DMS53 treated with DMSO at 0.1 percent for 48 hours (cell line): Measurements from ENCODE around the gene CXADR.
"Not testable (repeated sequence)": the region's sequence is repeated elsewhere in the genome, so short reads cannot be mapped to it uniquely, and the experiment has no call there.

ENCODE experiments used
- DNase-seq: peaks from one replicate; lab custom pipeline; 2025; ENCODE audit not compliant: unreplicated experiment; lab: John Stamatoyannopoulos, UW

The CXADR gene

GRCh38 chr21:17501107-17502006, 11.5 kb upstream of the CXADR start:
- peak; percentile 30 for DNase-seq

- not testable (repeated sequence) for DNase-seq
Observed at GRCh38 chr21:17502985-17503384, 9.9 kb upstream of the CXADR start.

GRCh38 chr21:17506951-17507350, 5.9 kb upstream of the CXADR start:
- no peak for DNase-seq

DNA sequence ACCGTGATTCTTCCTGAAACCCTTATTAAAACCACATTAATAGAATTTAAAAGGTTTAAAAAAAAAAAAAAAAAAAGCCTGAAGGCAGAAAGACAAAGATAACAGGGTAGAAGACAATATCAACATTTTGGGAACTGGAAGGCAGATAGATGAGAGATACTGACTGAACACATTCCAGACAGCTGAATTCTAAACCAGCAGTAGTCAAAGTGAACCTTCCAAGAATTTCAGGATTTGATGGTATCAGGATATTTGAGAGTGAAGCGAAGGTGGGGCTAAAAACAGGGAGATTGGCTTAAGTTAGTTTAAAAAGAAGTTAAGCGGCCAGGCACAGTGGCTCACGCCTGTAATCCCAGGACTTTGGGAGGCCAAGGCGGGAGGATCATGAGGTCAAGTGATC, 5.3 kb upstream of the CXADR start:
- no peak for DNase-seq

DNA sequence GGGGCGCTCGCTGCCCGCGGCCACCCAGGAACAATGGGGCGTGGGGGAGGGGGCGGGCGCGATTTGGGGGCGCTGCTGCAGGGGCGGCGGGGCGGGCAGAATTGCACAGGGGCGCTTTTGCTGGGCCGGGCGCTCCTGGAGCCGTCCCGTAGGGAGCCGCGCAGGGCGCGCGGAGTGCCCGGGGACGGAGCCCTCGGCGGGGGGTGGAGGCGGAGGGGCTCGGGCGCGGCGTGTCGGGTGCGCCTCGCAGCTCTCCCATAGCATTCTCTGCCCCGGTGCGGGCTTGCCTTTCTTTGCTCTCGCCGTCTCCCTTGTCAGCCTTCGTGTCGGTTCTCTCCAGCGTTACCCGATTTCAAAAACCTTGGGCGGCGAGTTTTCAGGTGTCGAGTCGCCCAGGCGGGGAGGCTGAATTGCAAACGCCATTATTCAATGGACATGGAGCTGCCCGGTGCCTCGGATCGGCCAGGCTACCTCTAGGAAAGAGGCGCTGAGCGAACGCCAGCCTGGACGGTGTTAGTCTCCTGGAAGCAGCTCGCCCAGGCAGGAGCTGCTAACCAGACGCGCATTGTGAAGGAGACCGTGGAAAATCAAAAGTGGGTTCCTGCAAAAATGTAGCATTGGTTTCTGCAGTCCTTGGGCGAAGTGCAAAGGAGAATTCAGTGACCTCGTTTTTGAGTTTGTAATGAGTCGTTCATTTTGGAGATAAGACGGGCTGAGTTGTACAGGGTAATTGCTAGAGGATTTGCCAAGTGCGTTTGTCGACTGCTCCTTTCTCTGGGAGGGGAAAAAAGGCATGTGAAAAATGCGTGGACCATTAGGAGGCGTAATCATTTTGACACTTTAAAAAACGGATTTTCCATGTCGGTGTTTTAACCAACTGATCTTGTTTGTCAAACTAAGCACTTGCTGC, 626 bp downstream of the CXADR start:
- peak; percentile 36 for DNase-seq

GRCh38 chr21:17514124-17514845, 1.4 kb downstream of the CXADR start:
- no peak for DNase-seq

DNA sequence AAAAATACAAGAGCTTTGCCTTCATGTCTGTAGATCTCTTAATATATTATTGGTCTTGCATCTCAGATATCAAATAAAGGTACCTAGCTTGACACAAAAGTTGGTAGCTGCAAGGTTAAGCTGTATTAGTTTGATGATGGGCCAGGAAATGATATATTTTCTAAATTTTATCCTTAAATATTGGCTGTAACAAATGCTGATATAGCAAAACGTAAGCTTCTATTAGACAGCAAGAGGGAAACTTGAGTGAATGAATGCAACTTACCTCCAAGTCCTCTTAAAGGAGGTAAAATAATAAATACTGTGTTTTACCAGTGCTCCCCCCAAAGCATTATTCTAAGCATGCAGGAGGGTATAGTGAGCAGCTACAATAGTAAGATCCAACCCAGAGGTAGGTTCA, 4.2 kb downstream of the CXADR start:
- DNase-seq, result not testable (repeated sequence)

GRCh38 chr21:17519208-17519738, 6.4 kb downstream of the CXADR start:
- DNase-seq, result no peak

DNA sequence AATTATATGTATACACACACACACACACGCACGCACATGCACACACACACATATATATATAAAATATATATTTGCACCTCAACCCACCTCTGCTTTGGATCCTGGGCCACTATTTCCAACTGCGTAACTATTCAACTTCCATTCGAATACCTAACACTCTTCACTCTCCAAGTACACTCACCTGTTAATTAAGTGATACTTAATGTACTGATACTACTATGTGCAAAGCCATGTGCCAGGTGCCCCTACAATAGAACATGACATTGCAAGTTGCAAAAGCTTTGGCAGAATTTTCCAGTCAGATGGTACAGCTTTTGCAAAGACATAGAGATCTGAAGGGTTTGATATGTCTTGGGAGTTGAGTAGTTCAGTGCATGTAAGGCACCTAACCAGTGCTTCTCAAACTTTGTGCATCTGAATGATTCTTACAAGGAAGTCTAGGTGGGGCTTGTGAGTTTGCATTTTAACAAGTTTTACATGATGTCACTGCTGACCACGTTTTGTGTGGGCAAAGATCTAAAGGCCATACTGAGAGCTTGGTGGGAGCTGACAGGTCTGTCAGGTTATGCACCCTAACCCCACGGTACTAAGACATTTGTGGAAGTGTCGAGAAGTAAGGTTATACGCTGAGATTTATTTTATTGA, 7.2 kb downstream of the CXADR start:
- DNase-seq, result no peak

DNA sequence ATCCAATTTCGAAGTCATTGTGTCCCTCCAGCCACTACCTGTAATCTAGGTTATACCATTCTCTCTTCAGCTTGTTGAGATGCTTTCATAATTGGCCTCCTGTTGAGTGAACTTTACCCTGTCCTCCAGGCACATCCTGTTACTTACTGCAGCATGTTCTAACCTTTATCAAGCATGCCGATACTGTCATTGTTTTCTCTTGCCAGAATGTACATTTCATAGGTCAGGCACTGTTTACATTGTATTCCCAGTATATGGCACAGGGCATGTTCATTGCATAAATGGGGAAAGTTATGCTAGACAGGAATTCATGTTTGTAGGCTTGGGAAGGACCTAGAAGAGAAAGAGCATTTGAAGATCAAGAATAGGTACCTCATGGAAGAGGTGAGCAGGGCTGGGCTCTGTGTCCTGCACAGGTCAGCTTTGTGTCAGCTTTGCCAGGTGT, 10.2 kb downstream of the CXADR start:
- peak; percentile 37 for DNase-seq

DNA sequence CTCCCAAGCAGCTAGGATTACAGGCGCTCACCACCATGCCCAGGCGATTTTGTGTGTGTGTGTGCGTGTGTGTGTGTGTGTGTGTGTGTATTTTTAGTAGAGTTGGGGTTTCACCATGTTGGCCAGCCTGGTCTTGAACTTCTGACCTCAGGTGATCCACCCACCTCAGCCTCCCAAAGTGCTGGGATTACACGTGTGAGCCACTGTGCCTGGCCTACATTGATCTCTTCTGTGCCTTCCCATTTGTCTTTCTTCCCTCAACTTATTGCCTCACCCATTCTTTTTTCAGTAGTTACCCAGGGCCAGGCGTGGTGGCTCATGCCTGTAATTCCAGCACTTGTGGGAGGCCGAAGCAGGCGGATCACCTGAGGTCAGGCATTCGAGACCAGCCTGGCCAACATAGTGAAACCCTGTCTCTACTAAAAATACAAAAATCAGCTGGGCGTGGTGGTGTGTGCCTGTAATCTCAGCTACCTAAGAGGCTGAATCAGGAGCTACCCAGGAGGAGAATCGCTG, 11.2 kb downstream of the CXADR start:
- not testable (repeated sequence) for DNase-seq

DNA sequence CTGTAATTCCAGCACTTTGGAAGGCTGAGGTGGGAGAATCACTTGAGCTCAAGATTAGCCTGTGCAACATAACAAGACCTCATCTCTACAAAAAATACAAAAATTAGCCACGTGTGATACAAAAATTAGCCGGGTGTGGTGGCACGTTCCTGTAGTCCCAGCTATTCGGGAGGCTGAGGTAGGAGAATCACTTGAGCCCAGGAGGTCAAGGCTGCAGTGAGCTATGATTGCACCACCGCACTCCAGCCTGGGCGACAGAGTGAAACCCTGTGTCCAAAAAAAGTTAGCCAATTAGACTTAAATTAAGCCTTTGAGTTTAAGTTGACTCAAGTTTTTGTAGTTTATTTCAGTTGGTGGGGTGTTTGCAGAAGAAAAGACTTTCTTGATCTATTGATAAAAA, 11.8 kb downstream of the CXADR start:
- DNase-seq, result no peak

DNA sequence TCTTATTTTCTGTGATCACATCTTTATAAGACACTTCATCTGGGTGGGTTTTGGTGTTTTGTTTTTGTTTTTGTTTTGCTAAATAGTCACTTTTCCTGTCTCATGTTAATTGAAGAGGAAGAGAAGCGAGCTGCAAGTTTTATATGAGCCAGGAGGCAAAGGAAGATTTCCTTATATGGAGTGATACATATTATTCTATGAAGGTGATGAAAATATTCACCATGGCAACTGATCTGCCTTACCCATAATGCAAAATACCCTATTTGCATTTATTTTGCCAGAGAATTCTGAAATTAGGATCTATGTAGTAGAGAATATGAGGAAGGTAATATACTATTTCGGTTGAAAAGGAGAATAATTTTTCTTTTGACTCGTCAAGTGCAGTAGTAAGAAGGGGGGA, 13.9 kb downstream of the CXADR start:
- no peak for DNase-seq

DNA sequence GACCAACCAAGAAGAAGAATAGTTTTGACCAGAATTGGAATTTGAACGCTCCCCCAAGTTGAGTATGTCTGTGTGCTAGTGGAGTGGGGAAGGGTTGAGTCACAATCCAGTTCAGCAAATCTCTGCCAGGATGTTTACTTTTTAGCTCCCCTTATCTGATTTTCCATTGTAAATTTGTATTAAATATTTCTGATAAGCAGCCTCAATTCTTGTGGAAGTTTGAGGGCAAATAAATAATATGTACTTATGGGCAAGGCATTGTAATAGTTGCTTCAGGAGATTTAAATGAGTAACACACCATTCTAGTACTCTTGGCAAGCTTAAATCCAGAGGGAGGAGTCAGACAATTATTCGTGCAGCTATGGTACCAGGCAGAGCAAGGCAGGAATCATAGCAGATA, 14.4 kb downstream of the CXADR start:
- DNase-seq, result no peak

DNA sequence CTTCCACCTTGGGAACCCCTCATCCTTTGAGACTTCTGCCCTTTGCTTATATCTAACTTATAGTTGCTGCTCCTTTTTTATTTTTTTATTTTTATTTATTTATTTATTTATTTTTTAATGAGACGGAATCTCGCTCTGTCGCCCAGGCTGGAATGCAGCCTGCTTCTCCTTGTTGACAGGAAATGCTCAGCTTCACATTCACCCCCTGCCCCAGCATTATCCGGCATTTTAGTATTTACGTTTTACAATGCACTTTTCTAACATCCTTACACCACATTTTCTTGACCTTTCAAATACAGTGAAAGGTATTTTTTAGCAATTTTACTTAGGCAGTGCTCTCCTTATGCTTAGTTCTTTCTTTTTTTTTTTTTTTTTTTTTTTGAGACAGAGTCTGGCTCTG, 14.9 kb downstream of the CXADR start:
- no peak for DNase-seq

DNA sequence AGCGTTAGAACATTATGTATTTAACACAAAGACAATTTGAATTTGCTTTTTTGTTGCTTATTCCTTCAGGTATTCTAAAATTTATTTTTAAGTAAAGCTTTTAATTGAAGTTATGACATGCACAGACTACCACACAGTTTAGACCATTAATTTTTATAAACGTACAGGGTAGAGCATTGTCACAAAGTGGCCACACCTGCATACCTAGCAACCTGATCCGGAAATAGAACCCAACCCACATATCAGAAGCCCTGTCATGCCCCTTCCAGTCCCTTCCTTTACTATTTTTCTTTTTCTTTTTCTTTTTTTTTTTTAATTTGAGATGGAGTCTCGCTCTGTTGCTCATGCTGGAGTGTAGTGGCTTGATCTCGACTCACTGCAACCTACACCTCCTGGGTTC, 16.8 kb downstream of the CXADR start:
- DNase-seq, result no peak

- DNase-seq, result no peak
Observed at GRCh38 chr21:17532292-17532691, 19.4 kb downstream of the CXADR start.

DNA sequence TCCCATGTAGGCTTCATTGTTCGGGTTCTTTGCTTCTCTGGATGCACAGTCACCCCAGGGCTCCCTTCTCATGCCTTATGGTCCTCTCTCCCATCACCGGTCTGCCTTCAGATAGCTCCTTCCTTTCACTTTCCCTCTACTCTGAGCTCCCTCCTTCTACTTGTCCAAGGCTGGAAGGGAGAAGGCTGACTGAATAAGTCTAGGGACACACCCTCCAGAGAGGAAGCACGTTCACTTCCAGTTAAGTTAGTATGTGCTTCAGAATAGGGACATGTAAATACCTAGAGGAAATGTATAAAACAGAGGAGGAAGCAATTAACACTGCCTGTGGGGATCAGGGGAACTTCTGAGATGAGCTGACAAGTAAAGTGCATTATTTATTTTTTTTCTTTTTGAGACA, 23.5 kb downstream of the CXADR start:
- DNase-seq, result no peak

- no peak for DNase-seq
Observed at GRCh38 chr21:17537299-17537698, 24.5 kb downstream of the CXADR start.

DNA sequence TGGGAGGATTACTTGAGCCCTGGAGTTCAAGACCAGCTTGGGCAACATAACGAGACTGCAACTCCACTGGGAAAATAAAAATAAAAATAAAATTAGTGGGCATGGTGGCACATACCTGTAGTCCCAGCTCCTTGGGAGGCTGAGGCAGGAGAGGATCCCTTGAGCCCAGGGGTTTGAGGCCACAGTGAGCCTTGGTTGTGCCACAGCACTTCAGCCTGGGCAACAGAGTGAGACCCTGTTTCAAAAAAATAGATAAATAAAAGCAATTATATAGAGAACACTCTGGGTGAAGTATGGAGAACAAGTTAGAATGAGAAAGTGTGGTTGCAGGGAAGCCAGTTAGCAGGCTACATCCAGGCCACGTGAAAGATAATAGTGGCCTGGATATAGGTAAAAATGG, 25.7 kb downstream of the CXADR start:
- no peak for DNase-seq
